ENCODE data around the gene CDHR1. TPM values are rescaled to one million over a fixed set of nuclear protein-coding genes. Genes with fewer than 3 reads are reported as not detected.

The CDHR1 gene
- total RNA-seq, 1 experiment from 2014 or later, result 5.0 TPM

- TF ChIP-seq AFF4 (CRISPR knock-in tag; IDR thresholded peaks at IDR 0.05; ENCODE audit: borderline replicate concordance), result no peak
- no peak for TF ChIP-seq E2F4 (CRISPR knock-in tag; IDR thresholded peaks at IDR 0.05; ENCODE audit: borderline replicate concordance, low read depth)
- TF ChIP-seq, protein P1, sequence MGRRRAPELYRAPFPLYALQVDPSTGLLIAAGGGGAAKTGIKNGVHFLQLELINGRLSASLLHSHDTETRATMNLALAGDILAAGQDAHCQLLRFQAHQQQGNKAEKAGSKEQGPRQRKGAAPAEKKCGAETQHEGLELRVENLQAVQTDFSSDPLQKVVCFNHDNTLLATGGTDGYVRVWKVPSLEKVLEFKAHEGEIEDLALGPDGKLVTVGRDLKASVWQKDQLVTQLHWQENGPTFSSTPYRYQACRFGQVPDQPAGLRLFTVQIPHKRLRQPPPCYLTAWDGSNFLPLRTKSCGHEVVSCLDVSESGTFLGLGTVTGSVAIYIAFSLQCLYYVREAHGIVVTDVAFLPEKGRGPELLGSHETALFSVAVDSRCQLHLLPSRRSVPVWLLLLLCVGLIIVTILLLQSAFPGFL (CRISPR knock-in tag; IDR thresholded peaks at IDR 0.05; ENCODE audit: borderline replicate concordance), result no peak
- TF ChIP-seq ETV6 (CRISPR knock-in tag; IDR thresholded peaks at IDR 0.05), result no peak
- no peak for TF ChIP-seq IRF2 (CRISPR knock-in tag; IDR thresholded peaks at IDR 0.05; ENCODE audit: borderline replicate concordance, low read depth)
Measured at GRCh38 chr10:84211566-84211965, 17.2 kb downstream of the CDHR1 start (continued).

GRCh38 chr10:84212014-84212413 is 17.7 kb downstream of the CDHR1 start:
- ChIA-PET CTCF (interaction anchor here (0.8 to 3.3 kb wide), 2 partner anchors 25 to 64 kb away, joined by 4 to 15 read pairs; no protein-coding TSS in a partner anchor), POLR2A (no interaction called here)
- H3K36me3 Mint-ChIP-seq, result no peaks in the 10 kb centered on the region
- ATAC-seq, result no peak
- no peak for DNase-seq (ENCODE audit: low spot score)
- H3K9me3 Mint-ChIP-seq, result no peaks in the 10 kb centered on the region
- H3K4me1 Mint-ChIP-seq, result peaks cover 4% of the 10 kb centered on the region; the same call in 1 of the 2 replicates
- H3K27ac Mint-ChIP-seq, result no peak overlapping the region
- no peaks in the 10 kb centered on the region for H3K27me3 Mint-ChIP-seq (ENCODE audit: low read depth)
- no peak overlapping the region for H3K4me3 Mint-ChIP-seq
- no peak for TF ChIP-seq JAZF1 (CRISPR knock-in tag; IDR thresholded peaks at IDR 0.05)
- TF ChIP-seq, protein P2, sequence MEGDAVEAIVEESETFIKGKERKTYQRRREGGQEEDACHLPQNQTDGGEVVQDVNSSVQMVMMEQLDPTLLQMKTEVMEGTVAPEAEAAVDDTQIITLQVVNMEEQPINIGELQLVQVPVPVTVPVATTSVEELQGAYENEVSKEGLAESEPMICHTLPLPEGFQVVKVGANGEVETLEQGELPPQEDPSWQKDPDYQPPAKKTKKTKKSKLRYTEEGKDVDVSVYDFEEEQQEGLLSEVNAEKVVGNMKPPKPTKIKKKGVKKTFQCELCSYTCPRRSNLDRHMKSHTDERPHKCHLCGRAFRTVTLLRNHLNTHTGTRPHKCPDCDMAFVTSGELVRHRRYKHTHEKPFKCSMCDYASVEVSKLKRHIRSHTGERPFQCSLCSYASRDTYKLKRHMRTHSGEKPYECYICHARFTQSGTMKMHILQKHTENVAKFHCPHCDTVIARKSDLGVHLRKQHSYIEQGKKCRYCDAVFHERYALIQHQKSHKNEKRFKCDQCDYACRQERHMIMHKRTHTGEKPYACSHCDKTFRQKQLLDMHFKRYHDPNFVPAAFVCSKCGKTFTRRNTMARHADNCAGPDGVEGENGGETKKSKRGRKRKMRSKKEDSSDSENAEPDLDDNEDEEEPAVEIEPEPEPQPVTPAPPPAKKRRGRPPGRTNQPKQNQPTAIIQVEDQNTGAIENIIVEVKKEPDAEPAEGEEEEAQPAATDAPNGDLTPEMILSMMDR (IDR thresholded peaks at IDR 0.05), result no peak
- no peak for TF ChIP-seq NFATC4 (CRISPR knock-in tag; IDR thresholded peaks at IDR 0.05)
- no peak for TF ChIP-seq AFF4 (CRISPR knock-in tag; IDR thresholded peaks at IDR 0.05; ENCODE audit: borderline replicate concordance)
- TF ChIP-seq, protein P3, sequence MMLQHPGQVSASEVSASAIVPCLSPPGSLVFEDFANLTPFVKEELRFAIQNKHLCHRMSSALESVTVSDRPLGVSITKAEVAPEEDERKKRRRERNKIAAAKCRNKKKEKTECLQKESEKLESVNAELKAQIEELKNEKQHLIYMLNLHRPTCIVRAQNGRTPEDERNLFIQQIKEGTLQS (CRISPR knock-in tag; conservative IDR thresholded peaks at IDR 0.05), result no peak
- TF ChIP-seq, protein P4, sequence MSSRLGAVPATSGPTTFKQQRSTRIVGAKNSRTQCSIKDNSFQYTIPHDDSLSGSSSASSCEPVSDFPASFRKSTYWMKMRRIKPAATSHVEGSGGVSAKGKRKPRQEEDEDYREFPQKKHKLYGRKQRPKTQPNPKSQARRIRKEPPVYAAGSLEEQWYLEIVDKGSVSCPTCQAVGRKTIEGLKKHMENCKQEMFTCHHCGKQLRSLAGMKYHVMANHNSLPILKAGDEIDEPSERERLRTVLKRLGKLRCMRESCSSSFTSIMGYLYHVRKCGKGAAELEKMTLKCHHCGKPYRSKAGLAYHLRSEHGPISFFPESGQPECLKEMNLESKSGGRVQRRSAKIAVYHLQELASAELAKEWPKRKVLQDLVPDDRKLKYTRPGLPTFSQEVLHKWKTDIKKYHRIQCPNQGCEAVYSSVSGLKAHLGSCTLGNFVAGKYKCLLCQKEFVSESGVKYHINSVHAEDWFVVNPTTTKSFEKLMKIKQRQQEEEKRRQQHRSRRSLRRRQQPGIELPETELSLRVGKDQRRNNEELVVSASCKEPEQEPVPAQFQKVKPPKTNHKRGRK (CRISPR knock-in tag; IDR thresholded peaks at IDR 0.05; ENCODE audit: borderline replicate concordance), result no peak
- TF ChIP-seq TEAD1 (CRISPR knock-in tag; IDR thresholded peaks at IDR 0.05), result no peak
- TF ChIP-seq GABPB1 (CRISPR knock-in tag; IDR thresholded peaks at IDR 0.05), result no peak
- TF ChIP-seq, protein P5, sequence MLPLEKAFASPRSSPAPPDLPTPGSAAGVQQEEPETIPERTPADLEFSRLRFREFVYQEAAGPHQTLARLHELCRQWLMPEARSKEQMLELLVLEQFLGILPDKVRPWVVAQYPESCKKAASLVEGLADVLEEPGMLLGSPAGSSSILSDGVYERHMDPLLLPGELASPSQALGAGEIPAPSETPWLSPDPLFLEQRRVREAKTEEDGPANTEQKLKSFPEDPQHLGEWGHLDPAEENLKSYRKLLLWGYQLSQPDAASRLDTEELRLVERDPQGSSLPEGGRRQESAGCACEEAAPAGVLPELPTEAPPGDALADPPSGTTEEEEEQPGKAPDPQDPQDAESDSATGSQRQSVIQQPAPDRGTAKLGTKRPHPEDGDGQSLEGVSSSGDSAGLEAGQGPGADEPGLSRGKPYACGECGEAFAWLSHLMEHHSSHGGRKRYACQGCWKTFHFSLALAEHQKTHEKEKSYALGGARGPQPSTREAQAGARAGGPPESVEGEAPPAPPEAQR (CRISPR knock-in tag; IDR thresholded peaks at IDR 0.05), result no peak
- no peak for TF ChIP-seq FOXP1 (CRISPR knock-in tag; IDR thresholded peaks at IDR 0.05; ENCODE audit: borderline replicate concordance)
- no peak for TF ChIP-seq CREM (CRISPR knock-in tag; IDR thresholded peaks at IDR 0.05)
- TF ChIP-seq, protein P6, sequence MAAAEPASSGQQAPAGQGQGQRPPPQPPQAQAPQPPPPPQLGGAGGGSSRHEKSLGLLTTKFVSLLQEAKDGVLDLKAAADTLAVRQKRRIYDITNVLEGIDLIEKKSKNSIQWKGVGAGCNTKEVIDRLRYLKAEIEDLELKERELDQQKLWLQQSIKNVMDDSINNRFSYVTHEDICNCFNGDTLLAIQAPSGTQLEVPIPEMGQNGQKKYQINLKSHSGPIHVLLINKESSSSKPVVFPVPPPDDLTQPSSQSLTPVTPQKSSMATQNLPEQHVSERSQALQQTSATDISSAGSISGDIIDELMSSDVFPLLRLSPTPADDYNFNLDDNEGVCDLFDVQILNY (CRISPR knock-in tag; IDR thresholded peaks at IDR 0.05), result no peak
- TF ChIP-seq ZNF232 (CRISPR knock-in tag; IDR thresholded peaks at IDR 0.05), result no peak

All from WTC11 (cell line).